Ascending aorta (tissue), 2 donors: ENCODE results near the gene NTMT1. TPM values are rescaled to one million over a fixed set of nuclear protein-coding genes. Genes with fewer than 3 reads are reported as not detected.

ENCODE experiments used
- DNase-seq, 2 donors: peaks; one replicate each; pipeline ENCODE4 v3.0.0-alpha.2; 2019; ENCODE audit warnings: low spot score in 2 of 2
- H3K27ac ChIP-seq, 2 donors: fragments of 200-600 bp; sonication (generic); one replicate each; pipeline ENCODE4 v1.5.1; 2016 to 2017; ENCODE audit warnings: mild to moderate bottlenecking in 1 of 2
- H3K27me3 ChIP-seq: fragments of 200-600 bp; sonication (generic); one replicate; pipeline ENCODE4 v1.5.1; 2017
- H3K36me3 ChIP-seq, 2 donors: fragments of 200-600 bp; sonication (generic); one replicate each; pipeline ENCODE4 v1.5.1; 2016
- H3K4me1 ChIP-seq, 2 donors: fragments of 200-600 bp; sonication (generic); one replicate each; pipeline ENCODE4 v1.5.1; 2016 to 2017; ENCODE audit warnings: mild to moderate bottlenecking in 1 of 2
- H3K4me3 ChIP-seq, 2 donors: fragments of 200-600 bp; sonication (generic); one replicate each; pipeline ENCODE4 v1.5.1; 2016 to 2017; ENCODE audit warnings: mild to moderate bottlenecking in 1 of 2
- H3K9me3 ChIP-seq, 2 donors: fragments of 200-600 bp; sonication (generic); one replicate each; pipeline ENCODE4 v1.5.1; 2016
- CTCF ChIP-seq, 3 experiments: fragments of 200-600 bp in 2 of 3; fragments of 450-650 bp in 1 of 3; sonication (generic) in 2 of 3; IDR thresholded peaks; one replicate each; pipeline ENCODE4 v1.5.1; 2016 to 2019; ENCODE audit warnings: antibody characterized with exemption in 3 of 3, mild to moderate bottlenecking in 1 of 3, moderate library complexity in 1 of 3
- intact Hi-C: fragments of 100-400 bp; cut with DNase I; formaldehyde crosslinking; loops from one replicate; pipeline ENCODE4 v1.15.1; 2023
- total RNA-seq: library from RNA; depleted of rRNA; stranded (reverse); fragments of >200 nt; gene quantifications from one replicate; pipeline ENCODE4 v1.1.0, GENCODE V29; 2016

The NTMT1 gene
- total RNA-seq, 1 donor from 2014 or later: 6.9 TPM

DNA sequence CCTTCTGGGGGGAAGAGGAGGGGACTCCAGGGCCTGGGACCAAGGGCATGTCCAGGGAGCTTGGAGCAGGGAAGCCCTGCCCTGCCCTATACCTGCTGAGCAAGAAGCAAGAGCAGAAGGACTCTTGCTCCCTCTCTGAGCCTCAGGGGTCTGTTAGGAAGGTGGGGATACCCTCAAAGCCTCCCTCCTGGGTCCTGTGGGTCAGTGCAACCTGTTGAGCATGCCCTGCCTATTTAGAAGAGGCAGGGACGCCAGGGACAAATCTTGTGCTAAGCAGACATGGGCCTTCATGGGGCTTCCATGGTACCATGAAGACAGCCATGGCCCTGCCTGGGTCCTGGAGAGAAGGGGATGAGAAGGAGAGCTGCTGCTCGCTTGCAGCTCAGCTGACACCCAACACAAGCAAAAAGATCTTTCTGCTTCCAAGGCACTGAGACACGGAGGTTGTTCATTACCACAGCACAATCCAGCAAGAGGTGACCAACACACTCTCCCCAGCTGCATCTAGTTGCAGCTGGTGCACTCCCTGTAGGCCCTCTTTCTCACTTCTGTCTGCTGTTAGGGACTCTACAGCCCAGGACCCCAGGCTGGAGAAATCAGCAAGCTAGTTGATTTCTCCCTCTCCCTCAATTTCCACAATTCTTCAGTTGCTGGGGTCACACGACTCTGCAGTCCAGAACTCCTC, 44.3 kb upstream of the NTMT1 start:
- Histone ChIP-seq H3K9me3 (no peaks in the 10 kb centered on the region), H3K4me3 (no peak overlapping the region), H3K36me3 (no peaks in the 10 kb centered on the region), H3K4me1 (peaks cover 0 to 2% of the 10 kb centered on the region in 2 donors), H3K27me3 (no peaks in the 10 kb centered on the region), H3K27ac (no peak overlapping the region)
- no peak for DNase-seq
- no peak for TF ChIP-seq CTCF (IDR thresholded peaks at IDR 0.05)
- intact Hi-C loops: no loop called here

DNA sequence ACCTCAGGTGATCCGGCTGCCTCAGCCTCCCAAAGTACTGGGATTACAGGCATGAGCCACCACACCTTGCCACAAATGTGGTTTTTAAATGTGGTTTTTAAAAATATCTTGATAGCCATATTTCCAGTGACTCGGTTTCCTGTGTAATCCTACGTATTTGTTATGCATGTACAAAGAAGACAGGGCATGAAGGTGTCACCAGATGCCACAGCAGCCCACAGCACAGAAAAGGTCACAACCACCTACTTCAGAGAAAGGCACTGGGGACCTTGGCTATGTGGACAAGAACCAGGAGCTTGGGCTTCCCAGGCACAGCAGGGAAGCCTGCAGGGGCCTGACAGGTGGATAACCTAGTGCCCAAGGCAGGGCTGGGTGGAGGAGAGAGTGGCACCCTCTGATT, 43.1 kb upstream of the NTMT1 start:
- H3K27ac ChIP-seq: no peak overlapping the region
- no peaks in the 10 kb centered on the region for H3K36me3 ChIP-seq
- H3K9me3 ChIP-seq: no peaks in the 10 kb centered on the region
- no peak for DNase-seq
- intact Hi-C loops: no loop called here
- no peaks in the 10 kb centered on the region for H3K4me1 ChIP-seq
- no peak for TF ChIP-seq CTCF (IDR thresholded peaks at IDR 0.05)
- no peaks in the 10 kb centered on the region for H3K27me3 ChIP-seq
- H3K4me3 ChIP-seq: no peak overlapping the region

- H3K27ac ChIP-seq: no peak overlapping the region
- no peak overlapping the region for H3K4me3 ChIP-seq
- H3K27me3 ChIP-seq: no peaks in the 10 kb centered on the region
- peak in 1 of 3 experiments; percentile 2 for TF ChIP-seq CTCF (IDR thresholded peaks at IDR 0.05)
- no peak for DNase-seq
- H3K4me1 ChIP-seq: no peaks in the 10 kb centered on the region
- no peaks in the 10 kb centered on the region for H3K9me3 ChIP-seq
- intact Hi-C loops: no loop called here
- H3K36me3 ChIP-seq: no peaks in the 10 kb centered on the region
Observed at GRCh38 chr9:129583308-129584038, 42.5 kb upstream of the NTMT1 start.

GRCh38 chr9:129584136-129584535, 41.8 kb upstream of the NTMT1 start:
- Histone ChIP-seq H3K4me1 (no peaks in the 10 kb centered on the region), H3K9me3 (no peaks in the 10 kb centered on the region), H3K36me3 (no peaks in the 10 kb centered on the region), H3K27ac (no peak overlapping the region), H3K27me3 (no peaks in the 10 kb centered on the region), H3K4me3 (no peak overlapping the region)
- TF ChIP-seq CTCF (IDR thresholded peaks at IDR 0.05): no peak
- intact Hi-C loops: no loop called here
- DNase-seq: peak in 1 of 2 donors; percentile 84

DNA sequence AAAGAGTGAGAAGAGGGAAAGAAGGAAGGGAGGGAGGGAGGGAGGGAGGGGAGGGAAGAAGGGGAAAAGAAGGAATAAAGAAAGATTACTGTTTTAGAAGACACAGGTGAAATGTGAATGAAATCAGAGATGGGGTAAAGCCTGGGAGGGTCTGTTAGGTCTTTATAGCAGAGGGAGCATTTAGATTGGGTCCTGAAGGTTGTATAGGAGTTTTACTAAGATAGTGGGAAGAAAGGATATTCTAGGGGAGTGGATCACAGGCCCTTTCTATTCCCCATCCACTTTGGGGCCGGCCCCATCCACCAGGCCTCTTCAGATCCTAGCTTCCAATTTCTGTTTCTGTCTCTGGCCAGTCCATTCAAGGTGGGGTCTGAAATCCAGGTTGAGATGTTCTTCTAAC, 40.6 kb upstream of the NTMT1 start:
- Histone ChIP-seq H3K4me3 (no peak overlapping the region), H3K27ac (no peak overlapping the region), H3K27me3 (no peaks in the 10 kb centered on the region), H3K9me3 (no peaks in the 10 kb centered on the region), H3K36me3 (no peaks in the 10 kb centered on the region), H3K4me1 (peaks cover 0 to 5% of the 10 kb centered on the region in 2 donors)
- TF ChIP-seq CTCF (IDR thresholded peaks at IDR 0.05): no peak
- intact Hi-C loops: no loop called here
- no peak for DNase-seq
